GM12878 (cell line): ENCODE results near the gene MCEE. TPM values are rescaled to one million over a fixed set of nuclear protein-coding genes. Genes with fewer than 3 reads are reported as not detected.

ENCODE experiments used
- CBX5 ChIP-seq: sonication (generic); IDR thresholded peaks from 2 replicates; pipeline ENCODE4 v1.6.1; 2016; ENCODE audit warnings: low read depth, moderate library complexity, mild to moderate bottlenecking, inconsistent platforms
- CREM ChIP-seq: IDR thresholded peaks from 2 replicates; pipeline ENCODE4 v1.6.1; 2014; ENCODE audit warnings: antibody characterized with exemption, low read depth
- DPF2 ChIP-seq: fragments of 450-650 bp; IDR thresholded peaks from 2 replicates; pipeline ENCODE4 v1.6.1; 2017; ENCODE audit warnings: mild to moderate bottlenecking
- ELK1 ChIP-seq: IDR thresholded peaks from 2 replicates; pipeline ENCODE4 v1.6.1; 2012; ENCODE audit warnings: low read depth, low read length, improper control_type of control experiment
- EP300 ChIP-seq, 2 experiments: fragments of 150-350 bp in 1 of 2; IDR thresholded peaks; 2 replicates each; pipeline ENCODE4 v1.6.1; 2011 to 2012; ENCODE audit warnings: low read depth in 2 of 2, low read length in 2 of 2, borderline replicate concordance in 1 of 2, improper control_type of control experiment in 1 of 2, inconsistent platforms in 1 of 2; ENCODE audit not compliant: control insufficient read depth in 1 of 2
- EZH2 ChIP-seq: IDR thresholded peaks from 2 replicates; pipeline ENCODE4 v1.6.1; 2012; ENCODE audit warnings: low read depth, mild to moderate bottlenecking, control low read depth, inconsistent platforms, low read length, borderline replicate concordance; ENCODE audit not compliant: control insufficient read depth
- GATAD2B ChIP-seq: fragments of 450-650 bp; conservative IDR thresholded peaks from 2 replicates; pipeline ENCODE4 v1.6.1; 2017; ENCODE audit warnings: low read depth, mild to moderate bottlenecking, moderate library complexity
- HDAC6 ChIP-seq: fragments of 200-600 bp; sonication (generic); IDR thresholded peaks from one replicate; pipeline ENCODE4 v1.8.0; 2017; ENCODE audit warnings: antibody characterized with exemption; ENCODE audit not compliant: unreplicated experiment
- KAT2A ChIP-seq: conservative IDR thresholded peaks from 2 replicates; pipeline ENCODE4 v1.6.1; 2011; ENCODE audit warnings: low read depth, low read length; ENCODE audit not compliant: control insufficient read depth
- MAX ChIP-seq: IDR thresholded peaks from 2 replicates; pipeline ENCODE4 v1.6.1; 2012; ENCODE audit warnings: low read depth, low read length, improper control_type of control experiment
- MEF2A ChIP-seq: IDR thresholded peaks from 2 replicates; pipeline ENCODE4 v1.6.1; 2011; ENCODE audit warnings: low read depth, mild to moderate bottlenecking, low read length, moderate library complexity; ENCODE audit not compliant: insufficient read depth
- MYB ChIP-seq: fragments of 150-350 bp; IDR thresholded peaks from 2 replicates; pipeline ENCODE4 v1.6.1; 2014; ENCODE audit warnings: mild to moderate bottlenecking, low read depth, low read length, borderline replicate concordance
- NBN ChIP-seq: fragments of 450-650 bp; IDR thresholded peaks from 2 replicates; pipeline ENCODE4 v1.6.1; 2016
- PAX8 ChIP-seq: fragments of 450-650 bp; IDR thresholded peaks from 2 replicates; pipeline ENCODE4 v1.6.1; 2017; ENCODE audit warnings: mild to moderate bottlenecking, moderate library complexity
- POLR2A ChIP-seq: IDR thresholded peaks from 2 replicates; pipeline ENCODE4 v1.6.1; 2011; ENCODE audit warnings: low read depth, mild to moderate bottlenecking, low read length
- POLR2AphosphoS5 ChIP-seq: IDR thresholded peaks from 2 replicates; pipeline ENCODE4 v1.6.1; 2011; ENCODE audit warnings: mild to moderate bottlenecking, low read length, inconsistent platforms
- POU2F2 ChIP-seq: IDR thresholded peaks from 3 replicates; pipeline ENCODE4 v1.6.1; 2011; ENCODE audit warnings: low read depth, mild to moderate bottlenecking, low read length, borderline replicate concordance
- RAD21 ChIP-seq: IDR thresholded peaks from 2 replicates; pipeline ENCODE4 v1.6.1; 2011; ENCODE audit warnings: mild to moderate bottlenecking, low read depth, low read length, moderate library complexity; ENCODE audit not compliant: insufficient read depth
- SMAD5 ChIP-seq: IDR thresholded peaks from 2 replicates; pipeline ENCODE4 v1.6.1; 2016; ENCODE audit warnings: antibody characterized with exemption, low read depth
- TAF1 ChIP-seq: IDR thresholded peaks from 2 replicates; pipeline ENCODE4 v1.6.1; 2011; ENCODE audit warnings: mild to moderate bottlenecking, low read depth, low read length, borderline replicate concordance
- ZBTB11 ChIP-seq: fragments of 450-650 bp; formaldehyde crosslinking; IDR thresholded peaks from 2 replicates; pipeline ENCODE4 v1.5.0; 2022; ENCODE audit warnings: mild to moderate bottlenecking, missing genetic modification characterization
- ZNF217 ChIP-seq: fragments of 450-650 bp; IDR thresholded peaks from 2 replicates; pipeline ENCODE4 v1.6.1; 2017; ENCODE audit warnings: antibody characterized with exemption, mild to moderate bottlenecking
- polyA plus RNA-seq, 11 experiments: library from polyadenylated mRNA; depleted of rRNA in 4 of 11; unstranded in 6 of 11; stranded (reverse) in 5 of 11; fragments of >200 nt; fragmentation: Nextera tagmentation in 4 of 11; fragmentation: Illumina TruSeq in 1 of 11; extraction: Ambion mirVana in 4 of 11; extraction: Trizol in 1 of 11; gene quantifications; 1 replicate in 1 of 11; 2 replicates in 10 of 11; pipeline versions ENCODE4 v1.2.1 to v1.2.3, GENCODE V29; 2011 to 2016; ENCODE audit warnings: inconsistent platforms in 2 of 11, missing spikeins in 2 of 11, low read depth in 1 of 11
- total RNA-seq, 4 experiments: library from RNA; depleted of rRNA in 3 of 4; stranded (reverse); fragments of >200 nt in 3 of 4; fragmentation: Illumina TruSeq in 1 of 4; extraction: Trizol in 1 of 4; gene quantifications; 2 replicates each; pipeline versions ENCODE4 v1.2.1 to v1.2.3, GENCODE V29; 2013 to 2021
- TF ChIP-seq, protein P1 (sequence below): IDR thresholded peaks from 2 replicates; pipeline ENCODE4 v1.6.1; 2011; ENCODE audit warnings: low read depth, mild to moderate bottlenecking, low read length, moderate library complexity, borderline replicate concordance; ENCODE audit errors: extremely low read depth
- TF ChIP-seq, protein P2 (sequence below): IDR thresholded peaks from 2 replicates; pipeline ENCODE4 v1.6.1; 2011; ENCODE audit warnings: borderline replicate concordance, low read depth, mild to moderate bottlenecking, moderate library complexity, low read length; ENCODE audit not compliant: insufficient read depth, poor library complexity, severe bottlenecking

MCEE gene
- total and polyA plus RNA-seq, 10 of the 15 experiments (the other 5 are each of a cell fraction or from before 2014, with no cell fraction given), result 17.3 to 63.4 (median 20.9) TPM

GRCh38 chr2:71064110-71064611, 65.9 kb downstream of the MCEE start (continued):
- TF ChIP-seq DPF2 (no peak; the same call in 1 of the 2 replicates), CREM (peak; percentile 33; the same call in 1 of the 2 replicates), NBN (no peak), MAX (peak; percentile 20; the same call in 1 of the 2 replicates), HDAC6 (no peak), ZBTB11 (no peak), EZH2 (no peak), KAT2A (no peak), CBX5 (no peak), MEF2A (peak; percentile 59; the same call in 1 of the 2 replicates), POU2F2 (peak; percentile 29; the same call in 1 of the 3 replicates), POLR2A (peak; percentile 71), RAD21 (0 out of 2 replicates have a peak, but pooled peaks have one; percentile 6), SMAD5 (peak; percentile 58), PAX8 (no peak), GATAD2B (no peak), ELK1 (no peak), ZNF217 (no peak), TAF1 (peak; percentile 50; the same call in 1 of the 2 replicates), MYB (no peak), EP300 (IDR thresholded peaks at IDR 0.05; ENCODE audit: borderline replicate concordance in 1 of 2, control insufficient read depth in 1 of 2, low read depth in 2 of 2, low read length in 2 of 2) (peak in 1 of 2 experiments; percentile 37; a peak in 2 of 4 replicates), POLR2AphosphoS5 (peak; percentile 85)
- TF ChIP-seq, protein P1, sequence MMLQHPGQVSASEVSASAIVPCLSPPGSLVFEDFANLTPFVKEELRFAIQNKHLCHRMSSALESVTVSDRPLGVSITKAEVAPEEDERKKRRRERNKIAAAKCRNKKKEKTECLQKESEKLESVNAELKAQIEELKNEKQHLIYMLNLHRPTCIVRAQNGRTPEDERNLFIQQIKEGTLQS, result no peak
- TF ChIP-seq, protein P2, sequence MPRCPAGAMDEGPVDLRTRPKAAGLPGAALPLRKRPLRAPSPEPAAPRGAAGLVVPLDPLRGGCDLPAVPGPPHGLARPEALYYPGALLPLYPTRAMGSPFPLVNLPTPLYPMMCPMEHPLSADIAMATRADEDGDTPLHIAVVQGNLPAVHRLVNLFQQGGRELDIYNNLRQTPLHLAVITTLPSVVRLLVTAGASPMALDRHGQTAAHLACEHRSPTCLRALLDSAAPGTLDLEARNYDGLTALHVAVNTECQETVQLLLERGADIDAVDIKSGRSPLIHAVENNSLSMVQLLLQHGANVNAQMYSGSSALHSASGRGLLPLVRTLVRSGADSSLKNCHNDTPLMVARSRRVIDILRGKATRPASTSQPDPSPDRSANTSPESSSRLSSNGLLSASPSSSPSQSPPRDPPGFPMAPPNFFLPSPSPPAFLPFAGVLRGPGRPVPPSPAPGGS, result peak; percentile 45
